IMR-90 (cell line): Measurements from ENCODE around the gene SIPA1L3. TPM values are rescaled to one million over a fixed set of nuclear protein-coding genes. Genes with fewer than 3 reads are reported as not detected.

Experiments used
- ATAC-seq: fragments of 200-7000 bp; cut with Tn5 transposase; 2 replicates; pipeline ENCODE4 v1.9.1; 2020; ENCODE audit warnings: low read depth, mild to moderate bottlenecking, moderate library complexity
- BruUV-seq: library from RNA; stranded (reverse); fragments of 400-500 nt; replicated peaks from 2 replicates; lab custom pipeline; 2021; lab: Mats Ljungman, UMichigan
- CTCF ChIA-PET: fragments of 300-600 bp; formaldehyde crosslinking; extraction: SDS; loops from one replicate; lab custom pipeline; 2021; ENCODE audit warnings: antibody characterized with exemption; lab: Yijun Ruan, JAX
- POLR2A ChIA-PET: fragments of 300-600 bp; sonication (Branson Sonifier 250); formaldehyde crosslinking; loops from one replicate; lab custom pipeline; 2022; ENCODE audit warnings: antibody characterized with exemption; ENCODE audit not compliant: unreplicated experiment; lab: Charles Lee
- DNase-seq: peaks from one replicate; pipeline ENCODE4 v3.0.0; 2013
- H2AFZ ChIP-seq: replicated peaks from 2 replicates; pipeline ENCODE3; 2013; ENCODE audit warnings: low read length, mild to moderate bottlenecking; ENCODE audit not compliant: poor library complexity
- H2AK5ac ChIP-seq: 2 replicates; pipeline ENCODE4 v1.6.1; 2013; ENCODE audit warnings: low read depth, low read length, inconsistent platforms
- H2AK9ac ChIP-seq: replicated peaks from 2 replicates; pipeline ENCODE3; 2013; ENCODE audit warnings: mild to moderate bottlenecking, low read depth, low read length, moderate library complexity; ENCODE audit not compliant: poor library complexity
- H2BK120ac ChIP-seq: 2 replicates; pipeline ENCODE4 v1.6.1; 2013; ENCODE audit warnings: low read depth, low read length, inconsistent platforms
- H2BK15ac ChIP-seq: 3 replicates; pipeline ENCODE4 v1.6.1; 2013; ENCODE audit warnings: low read depth, low read length, inconsistent platforms
- H2BK20ac ChIP-seq: 2 replicates; pipeline ENCODE4 v1.6.1; 2013; ENCODE audit warnings: low read depth, mild to moderate bottlenecking, inconsistent platforms, low read length, moderate library complexity
- H2BK5ac ChIP-seq: 2 replicates; pipeline ENCODE4 v1.6.1; 2013; ENCODE audit warnings: mild to moderate bottlenecking, low read depth, low read length, inconsistent platforms; ENCODE audit not compliant: poor library complexity, severe bottlenecking
- H3K14ac ChIP-seq: replicated peaks from 2 replicates; pipeline ENCODE4 v1.6.1; 2013; ENCODE audit warnings: low read depth, low read length, inconsistent platforms
- H3K18ac ChIP-seq: 2 replicates; pipeline ENCODE4 v1.6.1; 2013; ENCODE audit warnings: low read depth, low read length, control low read depth
- H3K23ac ChIP-seq: 2 replicates; pipeline ENCODE4 v1.6.1; 2013; ENCODE audit warnings: low read depth, low read length, inconsistent platforms
- H3K27ac ChIP-seq: 2 replicates; pipeline ENCODE4 v1.5.1; 2013; ENCODE audit warnings: mild to moderate bottlenecking, control low read depth, low read length; ENCODE audit not compliant: insufficient read depth
- H3K27me3 ChIP-seq: 2 replicates; pipeline ENCODE4 v1.6.1; 2013; ENCODE audit warnings: low read length; ENCODE audit not compliant: control insufficient read depth, insufficient read depth
- H3K36me3 ChIP-seq: 2 replicates; pipeline ENCODE4 v1.6.1; 2013; ENCODE audit warnings: low read length, mixed read lengths; ENCODE audit not compliant: control insufficient read depth, insufficient read depth
- H3K4ac ChIP-seq: 2 replicates; pipeline ENCODE4 v1.6.1; 2013; ENCODE audit warnings: low read depth, low read length, inconsistent platforms
- H3K4me1 ChIP-seq: 2 replicates; pipeline ENCODE4 v1.6.1; 2013; ENCODE audit warnings: low read length, mixed read lengths; ENCODE audit not compliant: control insufficient read depth, insufficient read depth
- H3K4me2 ChIP-seq: 2 replicates; pipeline ENCODE4 v1.6.1; 2013; ENCODE audit warnings: low read depth, mild to moderate bottlenecking, control low read depth, low read length, moderate library complexity
- H3K4me3 ChIP-seq: 2 replicates; pipeline ENCODE4 v1.5.1; 2013; ENCODE audit warnings: low read depth, mild to moderate bottlenecking, control low read depth, low read length, moderate library complexity; ENCODE audit not compliant: insufficient read depth
- H3K56ac ChIP-seq: 2 replicates; pipeline ENCODE4 v1.6.1; 2013; ENCODE audit warnings: low read length, inconsistent platforms; ENCODE audit not compliant: insufficient read depth; ENCODE audit errors: extremely low read depth
- H3K79me1 ChIP-seq, 2 experiments: 2 replicates each; pipeline ENCODE4 v1.6.1; 2013; ENCODE audit warnings: low read length in 2 of 2, inconsistent platforms in 1 of 2, low read depth in 1 of 2
- H3K9ac ChIP-seq: 2 replicates; pipeline ENCODE4 v1.6.1; 2013; ENCODE audit warnings: low read depth, low read length, control low read depth
- H3K9me1 ChIP-seq: 2 replicates; pipeline ENCODE4 v1.6.1; 2013; ENCODE audit warnings: low read length, inconsistent platforms; ENCODE audit not compliant: insufficient read depth
- H3K9me3 ChIP-seq: 2 replicates; pipeline ENCODE4 v1.6.1; 2013; ENCODE audit warnings: low read length; ENCODE audit not compliant: control insufficient read depth, insufficient read depth
- H4K20me1 ChIP-seq: 2 replicates; pipeline ENCODE4 v1.6.1; 2013; ENCODE audit warnings: low read length, inconsistent platforms; ENCODE audit not compliant: insufficient read depth
- H4K5ac ChIP-seq: 2 replicates; pipeline ENCODE4 v1.6.1; 2013; ENCODE audit warnings: mild to moderate bottlenecking, low read depth, low read length, control low read depth
- H4K8ac ChIP-seq, 2 experiments: 2 replicates each; pipeline ENCODE4 v1.6.1; 2013; ENCODE audit warnings: low read depth in 2 of 2, low read length in 2 of 2, control low read depth in 1 of 2, inconsistent platforms in 1 of 2
- H4K91ac ChIP-seq: 2 replicates; pipeline ENCODE4 v1.6.1; 2013; ENCODE audit warnings: low read depth, low read length, inconsistent platforms; ENCODE audit not compliant: insufficient read depth
- CHD1 ChIP-seq: IDR thresholded peaks from 2 replicates; pipeline ENCODE4 v1.6.1; 2012; ENCODE audit warnings: low read depth, low read length, improper control_type of control experiment
- CTCF ChIP-seq: conservative IDR thresholded peaks from 2 replicates; pipeline ENCODE4 v1.5.1; 2012; ENCODE audit warnings: mild to moderate bottlenecking, low read depth, low read length, improper control_type of control experiment
- MAFK ChIP-seq: IDR thresholded peaks from 2 replicates; pipeline ENCODE4 v1.6.1; 2012; ENCODE audit warnings: low read depth, low read length, improper control_type of control experiment
- MXI1 ChIP-seq: IDR thresholded peaks from 2 replicates; pipeline ENCODE4 v1.6.1; 2012; ENCODE audit warnings: low read depth, mild to moderate bottlenecking, low read length, moderate library complexity, borderline replicate concordance
- NFE2L2 ChIP-seq: fragments of 150-350 bp; IDR thresholded peaks from 2 replicates; pipeline ENCODE4 v1.6.1; 2016; ENCODE audit warnings: low read depth, mild to moderate bottlenecking, low read length
- RFX5 ChIP-seq: IDR thresholded peaks from 2 replicates; pipeline ENCODE4 v1.8.0; 2012; ENCODE audit warnings: low read depth, mild to moderate bottlenecking, low read length, moderate library complexity
- WGBS, 2 experiments: methylation state at CpG; one replicate each; pipeline versions ENCODE4 v1.1.5 to v1.1.7; 2013; ENCODE audit warnings: missing lambda C conversion rate in 2 of 2; ENCODE audit not compliant: insufficient read length in 1 of 2; ENCODE audit errors: extremely low coverage in 2 of 2; 5-methylcytosine and 5-hydroxymethylcytosine counted together
- dilution Hi-C: fragments of 300-500 bp; cut with HindIII; formaldehyde crosslinking; loops from one replicate; pipeline ENCODE4 v1.14.3; 2018; ENCODE audit warnings: low sequenced_read_pairs; ENCODE audit not compliant: unreplicated experiment
- in situ Hi-C: fragments of 300-500 bp; cut with MboI; formaldehyde crosslinking; loops from 3 replicates; pipeline ENCODE4 v1.14.3; 2019; ENCODE audit warnings: low sequenced_read_pairs, inconsistent platforms, mixed read lengths
- intact Hi-C: fragments of 100-400 bp; cut with micrococcal nuclease; formaldehyde crosslinking; loops from 2 replicates; pipeline ENCODE4 v1.10.0; 2022
- polyA plus RNA-seq, 3 experiments: library from polyadenylated mRNA; depleted of rRNA; stranded (reverse); fragments of >200 nt; gene quantifications; 2 replicates each; pipeline ENCODE4 v1.2.3, GENCODE V29; 2012; ENCODE audit warnings: low replicate concordance in 1 of 3
- total RNA-seq: library from RNA; depleted of rRNA; stranded (reverse); fragments of >200 nt; gene quantifications from 2 replicates; pipeline ENCODE4 v1.2.3, GENCODE V29; 2012

The SIPA1L3 gene
- total and polyA plus RNA-seq, 2 of the 4 experiments (the other 2 are of a cell fraction), result 4.1 to 9.4 TPM

GRCh38 chr19:37987356-37988332 lies 80.6 kb downstream of the SIPA1L3 start:
- Histone ChIP-seq H2BK120ac (peak overlapping the region; percentile 57; the same call in 1 of the 2 replicates), H3K4ac (peak overlapping the region; percentile 77), H4K8ac (peak overlapping the region in 1 of 2 experiments; percentile 35; a peak in 1 of 4 replicates), H2AK9ac (peak overlapping the region; percentile 78), H2BK20ac (no peak overlapping the region), H4K91ac (peak overlapping the region; percentile 15; the same call in 1 of the 2 replicates), H2BK5ac (no peak overlapping the region), H3K9ac (no peak overlapping the region), H3K4me2 (no peak overlapping the region), H2AFZ (no peak overlapping the region), H3K4me3 (no peak overlapping the region), H3K56ac (no peak overlapping the region), H3K27me3 (no peaks in the 10 kb centered on the region), H3K36me3 (no peaks in the 10 kb centered on the region), H3K27ac (no peak overlapping the region), H3K23ac (no peak overlapping the region; the same call in 1 of the 2 replicates), H4K20me1 (no peaks in the 10 kb centered on the region), H3K14ac (peak overlapping the region; percentile 71), H3K9me1 (peaks cover 38% of the 10 kb centered on the region), H3K4me1 (peaks cover 21% of the 10 kb centered on the region), H3K79me1 (peaks cover 58 to 99% of the 10 kb centered on the region in 2 experiments), H2BK15ac (no peak overlapping the region; the same call in 2 of the 3 replicates), H3K18ac (no peak overlapping the region), H2AK5ac (peak overlapping the region; percentile 83; the same call in 1 of the 2 replicates), H4K5ac (peak overlapping the region; percentile 31; the same call in 1 of the 2 replicates), H3K9me3 (no peaks in the 10 kb centered on the region)
- BruUV-seq, result no TSS peak
- ATAC-seq, result no peak
- in situ Hi-C loops, result no loop called here
- dilution Hi-C loops, result no loop called here
- TF ChIP-seq MXI1 (no peak), CHD1 (no peak), CTCF (peak; percentile 14; the same call in 1 of the 2 replicates), MAFK (no peak), RFX5 (no peak), NFE2L2 (no peak)
- ChIA-PET CTCF (interaction anchor here (1.0 to 1.2 kb wide), 3 partner anchors 11 to 80 kb away, joined by 3 to 4 read pairs (median 3); partner anchors contain the start of gene SIPA1L3), POLR2A (no interaction called here)
- WGBS, 2 experiments, result no CpG with 5 or more reads among the region's 12 CpGs
- no peak for DNase-seq
- intact Hi-C loops, result no loop called here
